Loucy (cell line): ENCODE measurements around the gene SUSD3.

Experiments used
- H2AFZ ChIP-seq: fragments of 200-600 bp; sonication (generic); 2 replicates; pipeline ENCODE4 v1.6.0; 2016; ENCODE audit warnings: antibody characterized with exemption, mild to moderate bottlenecking, low read length, moderate library complexity
- H3F3A ChIP-seq: fragments of 200-600 bp; 2 replicates; pipeline ENCODE4 v1.6.0; 2016; ENCODE audit warnings: antibody characterized with exemption, low read depth, mild to moderate bottlenecking
- H3K27me3 ChIP-seq: fragments of 200-600 bp; sonication (generic); 2 replicates; pipeline ENCODE4 v1.6.1; 2014; ENCODE audit warnings: low read length, mild to moderate bottlenecking; ENCODE audit not compliant: insufficient read depth, poor library complexity, severe bottlenecking
- H3K36me3 ChIP-seq: fragments of 200-600 bp; sonication (generic); 2 replicates; pipeline ENCODE4 v1.6.1; 2016; ENCODE audit warnings: low read length; ENCODE audit not compliant: insufficient read depth
- H3K4me1 ChIP-seq: fragments of 200-600 bp; sonication (generic); 2 replicates; pipeline ENCODE4 v1.5.1; 2014; ENCODE audit warnings: low read length, mild to moderate bottlenecking; ENCODE audit not compliant: insufficient read depth, poor library complexity, severe bottlenecking
- H3K4me2 ChIP-seq: fragments of 200-600 bp; sonication (generic); 2 replicates; pipeline ENCODE4 v1.6.0; 2014; ENCODE audit warnings: antibody characterized with exemption, low read length, low read depth, mild to moderate bottlenecking; ENCODE audit not compliant: poor library complexity, severe bottlenecking
- H3K4me3 ChIP-seq: fragments of 200-600 bp; sonication (generic); 2 replicates; pipeline ENCODE4 v1.5.1; 2014; ENCODE audit warnings: low read length, mild to moderate bottlenecking, mixed read lengths; ENCODE audit not compliant: poor library complexity, severe bottlenecking
- H3K79me2 ChIP-seq: fragments of 200-600 bp; sonication (generic); 2 replicates; pipeline ENCODE4 v1.6.1; 2014; ENCODE audit warnings: low read length; ENCODE audit not compliant: insufficient read depth
- H3K9ac ChIP-seq: fragments of 200-600 bp; sonication (generic); 2 replicates; pipeline ENCODE4 v1.6.0; 2014; ENCODE audit warnings: mild to moderate bottlenecking, low read depth, low read length, moderate library complexity; ENCODE audit not compliant: poor library complexity, severe bottlenecking
- H3K9me2 ChIP-seq: fragments of 200-600 bp; sonication (generic); replicated peaks from 2 replicates; pipeline ENCODE4 v1.6.1; 2016; ENCODE audit warnings: low read depth, low read length, mixed read lengths
- H3K9me3 ChIP-seq: fragments of 200-600 bp; sonication (generic); 2 replicates; pipeline ENCODE4 v1.6.1; 2014; ENCODE audit warnings: mild to moderate bottlenecking, antibody characterized with exemption, low read length, low read depth; ENCODE audit not compliant: insufficient read depth
- H4K20me1 ChIP-seq: fragments of 200-600 bp; sonication (generic); 2 replicates; pipeline ENCODE4 v1.6.0; 2014; ENCODE audit warnings: antibody characterized with exemption, low read length, mild to moderate bottlenecking; ENCODE audit not compliant: insufficient read depth, poor library complexity, severe bottlenecking
- EZH2phosphoT487 ChIP-seq: fragments of 200-600 bp; IDR thresholded peaks from 2 replicates; pipeline ENCODE4 v1.6.1; 2018; ENCODE audit warnings: antibody characterized with exemption, mild to moderate bottlenecking, moderate library complexity, borderline replicate concordance
- TF ChIP-seq, protein P1 (sequence below): fragments of 200-600 bp; sonication (generic); conservative IDR thresholded peaks from 2 replicates; pipeline ENCODE4 v1.5.1; 2014; ENCODE audit warnings: mild to moderate bottlenecking, antibody characterized with exemption, low read length

Gene SUSD3

GRCh38 chr9:93125331-93125894 is 66.9 kb downstream of the SUSD3 start:
- no peaks in the 10 kb centered on the region for H4K20me1 ChIP-seq

GRCh38 chr9:93126151-93126781 is 67.8 kb downstream of the SUSD3 start:
- H3K9me3 ChIP-seq: no peaks in the 10 kb centered on the region
- no peak overlapping the region for H2AFZ ChIP-seq
- no peaks in the 10 kb centered on the region for H4K20me1 ChIP-seq
- no peak overlapping the region for H3K9ac ChIP-seq
- no peaks in the 10 kb centered on the region for H3K9me2 ChIP-seq
- no peak overlapping the region for H3K4me2 ChIP-seq
- H3K4me1 ChIP-seq: no peaks in the 10 kb centered on the region
- TF ChIP-seq EZH2phosphoT487: no peak
- TF ChIP-seq, protein P1, sequence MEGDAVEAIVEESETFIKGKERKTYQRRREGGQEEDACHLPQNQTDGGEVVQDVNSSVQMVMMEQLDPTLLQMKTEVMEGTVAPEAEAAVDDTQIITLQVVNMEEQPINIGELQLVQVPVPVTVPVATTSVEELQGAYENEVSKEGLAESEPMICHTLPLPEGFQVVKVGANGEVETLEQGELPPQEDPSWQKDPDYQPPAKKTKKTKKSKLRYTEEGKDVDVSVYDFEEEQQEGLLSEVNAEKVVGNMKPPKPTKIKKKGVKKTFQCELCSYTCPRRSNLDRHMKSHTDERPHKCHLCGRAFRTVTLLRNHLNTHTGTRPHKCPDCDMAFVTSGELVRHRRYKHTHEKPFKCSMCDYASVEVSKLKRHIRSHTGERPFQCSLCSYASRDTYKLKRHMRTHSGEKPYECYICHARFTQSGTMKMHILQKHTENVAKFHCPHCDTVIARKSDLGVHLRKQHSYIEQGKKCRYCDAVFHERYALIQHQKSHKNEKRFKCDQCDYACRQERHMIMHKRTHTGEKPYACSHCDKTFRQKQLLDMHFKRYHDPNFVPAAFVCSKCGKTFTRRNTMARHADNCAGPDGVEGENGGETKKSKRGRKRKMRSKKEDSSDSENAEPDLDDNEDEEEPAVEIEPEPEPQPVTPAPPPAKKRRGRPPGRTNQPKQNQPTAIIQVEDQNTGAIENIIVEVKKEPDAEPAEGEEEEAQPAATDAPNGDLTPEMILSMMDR: no peak
- no peaks in the 10 kb centered on the region for H3K79me2 ChIP-seq
- H3F3A ChIP-seq: no peaks in the 10 kb centered on the region
- no peak overlapping the region for H3K4me3 ChIP-seq
- H3K36me3 ChIP-seq: no peaks in the 10 kb centered on the region
- H3K27me3 ChIP-seq: no peaks in the 10 kb centered on the region

More at GRCh38 chr9:93125331-93125894, 66.9 kb downstream of the SUSD3 start:
- Histone ChIP-seq H3K79me2 (no peaks in the 10 kb centered on the region), H3K9ac (no peak overlapping the region), H3K4me2 (no peak overlapping the region), H3K4me1 (no peaks in the 10 kb centered on the region), H3K4me3 (no peak overlapping the region), H3K27me3 (no peaks in the 10 kb centered on the region), H3K9me3 (no peaks in the 10 kb centered on the region), H2AFZ (no peak overlapping the region), H3K36me3 (no peaks in the 10 kb centered on the region), H3F3A (no peaks in the 10 kb centered on the region), H3K9me2 (no peaks in the 10 kb centered on the region)
- TF ChIP-seq EZH2phosphoT487: no peak
- TF ChIP-seq, protein P1: no peak

- no peaks in the 10 kb centered on the region for H3K79me2 ChIP-seq
- no peak overlapping the region for H3K4me2 ChIP-seq
- no peaks in the 10 kb centered on the region for H4K20me1 ChIP-seq
- no peak overlapping the region for H3K9ac ChIP-seq
- H3K36me3 ChIP-seq: no peaks in the 10 kb centered on the region
- H2AFZ ChIP-seq: no peak overlapping the region
- H3K9me3 ChIP-seq: no peaks in the 10 kb centered on the region
- no peaks in the 10 kb centered on the region for H3F3A ChIP-seq
- TF ChIP-seq EZH2phosphoT487: no peak
- TF ChIP-seq, protein P1: no peak
- no peak overlapping the region for H3K4me3 ChIP-seq
- H3K4me1 ChIP-seq: no peaks in the 10 kb centered on the region
- H3K9me2 ChIP-seq: no peaks in the 10 kb centered on the region
- H3K27me3 ChIP-seq: no peaks in the 10 kb centered on the region
Measured at GRCh38 chr9:93126825-93127368, 68.4 kb downstream of the SUSD3 start.
